ENCODE data around the gene RAD51AP1.

- no peak for TF ChIP-seq CTCF (IDR thresholded peaks at IDR 0.05; ENCODE audit: low read depth, low read length)
- no peak for TF ChIP-seq MAX (IDR thresholded peaks at IDR 0.05; ENCODE audit: low read depth, low read length)
These were observed 64.7 kb downstream of the RAD51AP1 start for GRCh38 chr12:4603421-4603820.

All from NB4 (cell line).